ENCODE data around the gene ZFP36L2.

ZFP36L2 gene

GRCh38 chr2:43265421-43265820 is 39.0 kb upstream of the ZFP36L2 start:
- ATAC-seq = no peak
- TF ChIP-seq GLIS3 (CRISPR knock-in tag; IDR thresholded peaks at IDR 0.05) (no peak), ISL1 (CRISPR knock-in tag; IDR thresholded peaks at IDR 0.05) (no peak), ZFP3 (CRISPR knock-in tag; IDR thresholded peaks at IDR 0.05) (no peak), RARB (CRISPR knock-in tag; IDR thresholded peaks at IDR 0.05) (no peak), ZC3H10 (CRISPR knock-in tag; IDR thresholded peaks at IDR 0.05) (no peak), POU6F1 (CRISPR knock-in tag; IDR thresholded peaks at IDR 0.05; ENCODE audit: borderline replicate concordance, low read depth) (no peak), ZNF8 (CRISPR knock-in tag; IDR thresholded peaks at IDR 0.05) (no peak), PATZ1 (CRISPR knock-in tag; IDR thresholded peaks at IDR 0.05; ENCODE audit: borderline replicate concordance) (no peak), CREB5 (CRISPR knock-in tag; IDR thresholded peaks at IDR 0.05; ENCODE audit: low read depth) (no peak), CSRNP3 (CRISPR knock-in tag; IDR thresholded peaks at IDR 0.05) (no peak), ZNF565 (CRISPR knock-in tag; conservative IDR thresholded peaks at IDR 0.05; ENCODE audit: low read depth) (no peak), ARNTL (CRISPR knock-in tag; IDR thresholded peaks at IDR 0.05; ENCODE audit: borderline replicate concordance, low read depth) (no peak), TCF4 (CRISPR knock-in tag; IDR thresholded peaks at IDR 0.05; ENCODE audit: borderline replicate concordance) (no peak), ESRRG (CRISPR knock-in tag; IDR thresholded peaks at IDR 0.05) (no peak), TOX (CRISPR knock-in tag; IDR thresholded peaks at IDR 0.05; ENCODE audit: borderline replicate concordance) (no peak), CSDC2 (CRISPR knock-in tag; IDR thresholded peaks at IDR 0.05) (no peak), BACH2 (CRISPR knock-in tag; IDR thresholded peaks at IDR 0.05; ENCODE audit: borderline replicate concordance) (no peak), SNAI2 (CRISPR knock-in tag; IDR thresholded peaks at IDR 0.05) (no peak)
- TF ChIP-seq, protein P1, sequence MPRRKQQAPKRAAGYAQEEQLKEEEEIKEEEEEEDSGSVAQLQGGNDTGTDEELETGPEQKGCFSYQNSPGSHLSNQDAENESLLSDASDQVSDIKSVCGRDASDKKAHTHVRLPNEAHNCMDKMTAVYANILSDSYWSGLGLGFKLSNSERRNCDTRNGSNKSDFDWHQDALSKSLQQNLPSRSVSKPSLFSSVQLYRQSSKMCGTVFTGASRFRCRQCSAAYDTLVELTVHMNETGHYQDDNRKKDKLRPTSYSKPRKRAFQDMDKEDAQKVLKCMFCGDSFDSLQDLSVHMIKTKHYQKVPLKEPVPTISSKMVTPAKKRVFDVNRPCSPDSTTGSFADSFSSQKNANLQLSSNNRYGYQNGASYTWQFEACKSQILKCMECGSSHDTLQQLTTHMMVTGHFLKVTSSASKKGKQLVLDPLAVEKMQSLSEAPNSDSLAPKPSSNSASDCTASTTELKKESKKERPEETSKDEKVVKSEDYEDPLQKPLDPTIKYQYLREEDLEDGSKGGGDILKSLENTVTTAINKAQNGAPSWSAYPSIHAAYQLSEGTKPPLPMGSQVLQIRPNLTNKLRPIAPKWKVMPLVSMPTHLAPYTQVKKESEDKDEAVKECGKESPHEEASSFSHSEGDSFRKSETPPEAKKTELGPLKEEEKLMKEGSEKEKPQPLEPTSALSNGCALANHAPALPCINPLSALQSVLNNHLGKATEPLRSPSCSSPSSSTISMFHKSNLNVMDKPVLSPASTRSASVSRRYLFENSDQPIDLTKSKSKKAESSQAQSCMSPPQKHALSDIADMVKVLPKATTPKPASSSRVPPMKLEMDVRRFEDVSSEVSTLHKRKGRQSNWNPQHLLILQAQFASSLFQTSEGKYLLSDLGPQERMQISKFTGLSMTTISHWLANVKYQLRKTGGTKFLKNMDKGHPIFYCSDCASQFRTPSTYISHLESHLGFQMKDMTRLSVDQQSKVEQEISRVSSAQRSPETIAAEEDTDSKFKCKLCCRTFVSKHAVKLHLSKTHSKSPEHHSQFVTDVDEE (CRISPR knock-in tag; IDR thresholded peaks at IDR 0.05) = no peak

GRCh38 chr2:43265001-43265400 is 38.6 kb upstream of the ZFP36L2 start:
- TF ChIP-seq POU6F1 (CRISPR knock-in tag; IDR thresholded peaks at IDR 0.05; ENCODE audit: borderline replicate concordance, low read depth) (no peak), ZNF70 (CRISPR knock-in tag; IDR thresholded peaks at IDR 0.05) (no peak), ZNF8 (CRISPR knock-in tag; IDR thresholded peaks at IDR 0.05) (no peak), RARB (CRISPR knock-in tag; IDR thresholded peaks at IDR 0.05) (no peak), GLIS3 (CRISPR knock-in tag; IDR thresholded peaks at IDR 0.05) (no peak), ZFP30 (CRISPR knock-in tag; IDR thresholded peaks at IDR 0.05) (no peak), ARNTL (CRISPR knock-in tag; IDR thresholded peaks at IDR 0.05; ENCODE audit: borderline replicate concordance, low read depth) (no peak), TCF4 (CRISPR knock-in tag; IDR thresholded peaks at IDR 0.05; ENCODE audit: borderline replicate concordance) (no peak), TOX (CRISPR knock-in tag; IDR thresholded peaks at IDR 0.05; ENCODE audit: borderline replicate concordance) (no peak), SNAI2 (CRISPR knock-in tag; IDR thresholded peaks at IDR 0.05) (no peak), CREB5 (CRISPR knock-in tag; IDR thresholded peaks at IDR 0.05; ENCODE audit: low read depth) (no peak), ZC3H10 (CRISPR knock-in tag; IDR thresholded peaks at IDR 0.05) (no peak), CSDC2 (CRISPR knock-in tag; IDR thresholded peaks at IDR 0.05) (no peak), OSR1 (CRISPR knock-in tag; IDR thresholded peaks at IDR 0.05) (no peak), BACH2 (CRISPR knock-in tag; IDR thresholded peaks at IDR 0.05; ENCODE audit: borderline replicate concordance) (no peak), ISL1 (CRISPR knock-in tag; IDR thresholded peaks at IDR 0.05) (no peak), PATZ1 (CRISPR knock-in tag; IDR thresholded peaks at IDR 0.05; ENCODE audit: borderline replicate concordance) (no peak)
- ATAC-seq = no peak

All from SK-N-SH treated with all-trans-retinoic acid at 6 μM for 48 hours (cell line).